ENCODE measurements around the gene ELP2.

The ELP2 gene

DNA sequence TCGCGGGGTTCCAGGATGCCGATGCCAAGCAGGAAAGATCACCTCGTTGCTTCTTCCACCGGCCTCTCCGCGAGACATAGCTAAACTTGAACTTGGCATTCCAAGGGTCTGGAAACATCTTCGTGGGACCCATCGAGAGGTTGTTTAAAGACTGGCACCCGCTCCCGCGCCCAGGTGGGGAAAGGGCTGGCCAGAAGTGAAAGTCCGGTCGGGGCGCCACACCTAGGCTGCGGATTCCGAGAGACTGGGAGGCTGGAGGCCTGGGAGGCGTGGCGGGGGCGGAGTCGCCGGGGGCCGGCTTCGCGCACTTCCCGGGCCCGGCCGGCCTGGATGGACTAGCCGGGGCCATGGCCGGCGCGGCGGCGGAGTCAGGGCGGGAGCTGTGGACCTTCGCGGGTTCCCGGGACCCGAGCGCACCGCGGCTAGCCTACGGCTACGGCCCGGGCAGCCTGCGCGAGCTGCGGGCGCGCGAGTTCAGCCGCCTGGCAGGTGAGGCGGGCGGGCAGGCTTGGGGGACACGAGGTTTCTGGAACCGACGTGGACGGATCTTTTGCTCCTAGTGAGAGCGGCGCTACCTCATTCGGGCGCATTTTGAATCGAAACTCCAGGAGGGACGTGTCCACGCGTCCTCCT, 57.6 kb downstream of the ELP2 start, which contains the start of gene MOCOS:
MOCOS (plus strand) TSS at position 305 of the 633 bp plus-strand sequence; CDS start at position 348, 43 bp downstream.
- Mint-ChIP-seq H3K9me3 (no peaks in the 10 kb centered on the region), H3K27ac (peak within 1 kb of the TSS; percentile 23), H3K36me3 (no peaks in the 10 kb centered on the region), H3K4me1 (peaks cover 41% of the 10 kb centered on the region), H3K27me3 (peaks cover 23% of the 10 kb centered on the region), H3K4me3 (peak within 1 kb of the TSS; percentile 78)
- peak; percentile 80 for ATAC-seq

DNA sequence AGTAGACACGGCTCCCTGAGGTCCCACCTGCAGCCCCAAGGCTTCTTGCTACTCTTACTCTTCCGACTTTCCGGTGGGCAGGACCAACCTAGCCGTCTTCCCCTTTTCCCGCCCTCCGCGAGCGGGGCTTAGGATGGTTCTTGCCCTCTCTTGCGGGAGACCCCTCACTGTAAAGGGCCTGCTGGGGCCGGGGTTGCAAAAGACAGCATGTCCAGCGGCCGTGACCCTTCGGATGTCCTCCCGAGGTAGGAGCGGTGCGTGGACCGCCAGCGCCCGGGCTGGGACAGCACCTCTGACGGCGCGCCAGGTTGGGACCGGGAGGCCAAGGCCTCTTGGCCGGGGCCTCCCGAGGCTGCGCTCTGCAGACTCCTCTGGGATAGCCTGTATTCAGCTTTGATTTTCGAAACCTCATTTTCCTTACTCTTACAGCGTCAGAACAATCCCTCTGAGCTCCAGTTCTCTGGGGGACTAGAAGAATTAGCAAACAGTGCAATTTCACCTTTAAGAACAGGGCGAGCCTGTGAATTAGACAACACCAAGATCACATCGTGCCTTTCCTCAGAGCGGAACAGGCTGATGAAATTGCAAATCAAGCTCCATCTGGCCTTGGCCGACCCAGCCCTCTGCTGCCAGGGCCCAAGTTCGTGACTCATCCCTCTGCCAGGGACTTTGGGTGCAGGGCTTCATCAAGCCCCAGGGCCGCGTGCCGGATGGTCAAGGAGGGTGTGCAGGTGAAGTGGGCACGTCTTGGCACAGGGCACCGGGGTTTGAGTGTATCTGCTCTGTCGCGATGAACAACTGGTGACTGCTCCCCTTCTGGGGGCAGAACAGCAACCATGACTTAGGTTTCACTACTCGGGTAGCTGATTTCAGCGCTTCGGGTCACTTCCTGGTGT, 58.4 kb downstream of the ELP2 start:
- H3K27me3 Mint-ChIP-seq: peaks cover 23% of the 10 kb centered on the region

DNA sequence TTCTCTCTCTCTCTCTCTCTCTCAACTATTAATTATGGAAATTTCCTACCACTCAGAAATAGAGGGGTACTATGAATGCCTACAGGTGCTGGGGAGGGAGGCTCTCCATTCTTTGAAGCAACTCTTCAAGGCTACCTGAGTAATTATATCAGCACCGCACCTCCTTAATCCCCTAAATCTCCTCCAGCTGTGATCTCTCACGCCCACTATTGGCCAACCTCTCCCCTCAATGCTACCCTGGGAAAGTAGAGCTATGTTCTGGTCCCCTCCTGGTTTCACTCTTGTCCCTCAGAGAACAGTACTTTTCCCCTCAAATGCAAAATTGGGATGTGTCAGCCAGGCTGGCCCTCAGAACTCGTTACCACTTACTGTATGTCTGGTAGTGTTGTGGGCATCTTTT, 59.2 kb downstream of the ELP2 start:
- Mint-ChIP-seq H3K4me3 (peak overlapping the region; percentile 30), H3K9me3 (no peaks in the 10 kb centered on the region), H3K27me3 (peaks cover 23% of the 10 kb centered on the region), H3K4me1 (peaks cover 41% of the 10 kb centered on the region), H3K36me3 (no peaks in the 10 kb centered on the region), H3K27ac (no peak overlapping the region)
- no peak for ATAC-seq

More for the DNA sequence above, 58.4 kb downstream of the ELP2 start:
- Mint-ChIP-seq H3K27ac (peak overlapping the region; percentile 23), H3K36me3 (no peaks in the 10 kb centered on the region), H3K9me3 (no peaks in the 10 kb centered on the region), H3K4me1 (peaks cover 41% of the 10 kb centered on the region), H3K4me3 (peak overlapping the region; percentile 78)
- no peak for ATAC-seq

DNA sequence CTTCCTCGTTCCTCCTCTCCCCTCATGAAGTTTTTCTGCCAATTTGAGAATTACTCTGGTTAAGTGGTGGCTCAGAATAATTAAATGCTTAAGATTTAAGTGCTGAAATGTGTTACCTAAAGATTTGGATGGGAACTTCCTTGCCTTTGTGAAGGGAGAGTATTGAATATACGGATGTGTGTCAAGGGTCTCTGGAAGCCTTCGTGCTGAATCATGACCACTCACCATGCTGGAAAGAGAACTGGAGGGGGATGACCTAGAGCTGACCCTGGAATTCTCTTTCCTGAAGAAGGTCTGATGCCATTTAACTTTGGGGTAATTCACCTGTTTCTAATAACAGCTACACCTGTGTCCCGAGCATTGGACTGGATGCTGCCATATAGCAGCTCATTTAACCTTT, 59.8 kb downstream of the ELP2 start:
- H3K27ac Mint-ChIP-seq: no peak overlapping the region
- peaks cover 23% of the 10 kb centered on the region for H3K27me3 Mint-ChIP-seq
- H3K4me3 Mint-ChIP-seq: no peak overlapping the region
- ATAC-seq: no peak
- H3K36me3 Mint-ChIP-seq: no peaks in the 10 kb centered on the region
- no peaks in the 10 kb centered on the region for H3K9me3 Mint-ChIP-seq
- H3K4me1 Mint-ChIP-seq: peaks cover 41% of the 10 kb centered on the region

DNA sequence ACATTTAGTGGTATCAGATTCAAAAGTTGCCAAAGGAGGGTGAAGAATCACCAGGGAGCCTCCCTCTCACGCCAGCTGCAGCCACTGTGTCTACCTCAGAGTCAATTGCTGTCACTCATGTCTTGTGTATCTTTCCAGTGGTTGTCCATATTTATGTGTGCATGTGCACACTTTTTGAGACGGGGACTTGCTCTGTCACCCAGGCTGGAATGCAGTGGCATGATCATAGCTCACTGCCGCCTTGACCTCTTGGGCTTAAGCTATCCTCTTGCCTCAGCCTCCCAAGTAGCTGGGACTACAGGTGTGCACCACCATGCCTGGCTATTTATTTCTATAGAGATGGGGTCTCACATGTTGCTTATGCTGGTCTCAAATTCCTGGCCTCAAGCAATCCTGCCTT, 61.6 kb downstream of the ELP2 start:
- no peaks in the 10 kb centered on the region for H3K36me3 Mint-ChIP-seq
- no peak overlapping the region for H3K4me3 Mint-ChIP-seq
- H3K27ac Mint-ChIP-seq: no peak overlapping the region
- H3K9me3 Mint-ChIP-seq: no peaks in the 10 kb centered on the region
- H3K4me1 Mint-ChIP-seq: peaks cover 24% of the 10 kb centered on the region
- H3K27me3 Mint-ChIP-seq: peaks cover 23% of the 10 kb centered on the region
- ATAC-seq: no peak

DNA sequence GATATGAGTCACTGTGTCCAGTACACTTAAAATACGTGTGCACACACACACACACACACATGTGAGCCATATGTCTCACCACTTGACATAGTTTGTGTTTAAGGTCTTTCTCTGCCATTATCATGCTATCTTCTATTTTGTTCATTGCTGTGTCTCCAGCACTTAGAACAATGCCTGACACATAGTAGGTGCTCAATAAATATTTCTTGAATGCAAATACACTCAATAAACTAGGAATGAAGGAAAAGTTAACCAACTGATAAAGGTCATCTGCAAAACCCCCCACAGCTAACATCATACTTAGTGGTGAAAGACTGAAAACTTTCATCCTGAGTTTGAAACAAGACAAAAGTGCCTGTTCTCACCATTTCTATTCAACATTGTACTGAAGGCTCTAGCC, 62.0 kb downstream of the ELP2 start:
- H3K4me1 Mint-ChIP-seq: peaks cover 20% of the 10 kb centered on the region
- ATAC-seq: no peak

DNA sequence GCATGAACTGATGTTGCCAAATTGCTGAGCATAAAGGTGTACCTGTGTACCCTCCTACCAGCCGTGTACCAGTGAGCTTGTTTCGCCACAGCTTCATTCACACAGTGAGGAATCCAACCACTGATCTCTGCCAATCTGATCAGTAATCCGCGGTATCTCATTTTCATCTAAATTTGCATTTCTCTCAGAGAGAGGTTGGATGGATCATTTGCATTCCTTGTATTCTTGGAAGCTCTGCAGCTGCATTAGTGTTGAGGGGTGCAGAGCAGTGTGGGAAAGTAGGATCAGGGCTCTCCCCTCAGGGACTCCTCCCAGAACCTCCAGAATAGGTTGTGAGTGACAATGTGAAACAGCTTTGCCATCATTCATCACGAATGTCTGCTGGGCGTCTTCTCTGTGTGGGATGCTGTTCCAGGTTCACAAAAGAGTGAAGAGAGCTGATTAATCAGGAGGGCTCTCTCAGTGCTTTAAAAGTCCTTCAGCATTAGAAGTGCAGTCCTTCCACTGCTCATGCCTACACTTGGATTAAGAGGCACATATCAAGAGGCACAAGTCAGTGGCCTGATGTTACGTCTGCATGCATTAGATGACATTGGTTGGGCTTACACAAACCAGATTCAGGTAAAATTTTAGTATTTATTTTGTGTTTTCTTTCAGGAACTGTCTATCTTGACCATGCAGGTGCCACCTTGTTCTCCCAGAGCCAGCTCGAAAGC, 65.1 kb downstream of the ELP2 start:
- ATAC-seq: no peak
- no peaks in the 10 kb centered on the region for H3K36me3 Mint-ChIP-seq
- H3K27ac Mint-ChIP-seq: no peak overlapping the region
- H3K4me3 Mint-ChIP-seq: no peak overlapping the region
- H3K9me3 Mint-ChIP-seq: no peaks in the 10 kb centered on the region
- peaks cover 7% of the 10 kb centered on the region for H3K27me3 Mint-ChIP-seq
- no peaks in the 10 kb centered on the region for H3K4me1 Mint-ChIP-seq

More for the DNA sequence above, 62.0 kb downstream of the ELP2 start:
- Mint-ChIP-seq H3K27ac (no peak overlapping the region), H3K9me3 (no peaks in the 10 kb centered on the region), H3K36me3 (no peaks in the 10 kb centered on the region), H3K27me3 (peaks cover 23% of the 10 kb centered on the region), H3K4me3 (no peak overlapping the region)

DNA sequence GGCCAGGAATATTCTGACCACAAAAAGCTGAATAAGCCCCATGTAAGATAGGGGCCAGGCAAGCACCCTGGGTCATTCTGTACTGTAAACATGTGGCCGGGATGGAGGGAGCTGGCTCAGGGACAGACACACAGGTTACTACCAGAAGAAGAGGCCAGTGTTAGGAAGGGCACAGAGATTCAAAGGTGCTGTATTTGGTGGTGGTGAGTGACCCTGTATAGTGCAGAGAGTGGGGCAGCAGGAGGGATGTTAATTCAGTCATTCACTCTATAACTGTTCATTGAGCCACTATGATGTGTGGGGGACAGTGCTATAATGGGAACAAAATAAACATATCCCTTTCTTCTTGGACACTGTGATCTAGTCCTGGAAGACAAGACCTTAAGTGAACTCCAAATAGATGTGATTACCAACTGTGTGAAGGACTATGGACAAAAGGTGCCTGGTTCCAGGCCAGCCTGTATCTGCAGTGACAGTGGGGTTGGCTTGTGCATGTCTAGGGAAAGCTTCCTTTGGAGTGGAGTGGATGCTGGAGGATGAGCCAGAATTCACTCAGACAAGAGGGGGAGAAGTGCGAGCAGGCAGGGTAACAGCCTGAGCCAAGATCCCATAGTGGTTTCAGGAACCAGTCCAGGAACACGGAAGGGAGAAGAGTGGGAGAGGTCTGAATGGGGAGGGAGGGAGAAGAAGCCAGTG, 65.9 kb downstream of the ELP2 start:
- H3K4me1 Mint-ChIP-seq: no peaks in the 10 kb centered on the region
- H3K27ac Mint-ChIP-seq: no peak overlapping the region
- H3K4me3 Mint-ChIP-seq: no peak overlapping the region
- H3K9me3 Mint-ChIP-seq: no peaks in the 10 kb centered on the region
- no peaks in the 10 kb centered on the region for H3K36me3 Mint-ChIP-seq
- ATAC-seq: peak; percentile 32
- H3K27me3 Mint-ChIP-seq: peaks cover 9% of the 10 kb centered on the region

DNA sequence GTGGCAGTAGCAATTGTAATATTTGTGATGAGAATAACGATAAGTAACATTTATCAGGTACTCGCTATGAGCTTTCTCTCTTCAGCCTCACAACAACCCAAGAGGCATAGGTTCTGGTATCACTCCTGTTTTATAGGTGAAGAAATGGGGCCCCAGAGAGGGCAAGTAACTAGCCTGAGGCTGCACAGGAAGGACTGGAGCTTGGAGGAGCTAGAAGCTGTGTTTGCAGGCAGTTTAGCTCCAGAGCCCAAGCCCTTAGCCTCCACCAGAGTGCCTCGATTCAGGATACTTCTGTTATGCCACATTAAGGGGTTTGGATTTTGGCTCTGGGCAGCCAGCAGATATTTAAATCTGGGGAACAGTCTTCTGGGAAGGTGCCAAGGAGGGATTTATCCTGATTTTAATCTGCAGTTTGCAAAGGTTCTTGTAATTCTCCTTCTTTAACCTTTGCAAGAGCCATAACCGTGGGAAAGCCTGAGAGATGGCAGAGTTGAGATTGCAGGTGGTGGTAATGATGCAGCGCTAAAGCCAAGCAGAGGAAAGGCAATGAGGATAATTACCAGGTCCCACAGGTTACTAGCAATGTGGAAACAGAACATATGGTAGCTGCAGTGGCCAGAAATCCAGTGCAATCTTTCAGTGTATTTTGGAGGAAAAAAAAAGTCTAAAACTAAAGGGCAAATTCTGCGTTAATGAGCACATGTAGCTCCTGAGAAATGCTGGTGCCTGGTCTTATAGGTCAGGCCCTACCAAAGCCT, 66.7 kb downstream of the ELP2 start:
- ATAC-seq: no peak
- Mint-ChIP-seq H3K27ac (no peak overlapping the region), H3K4me3 (no peak overlapping the region)

DNA sequence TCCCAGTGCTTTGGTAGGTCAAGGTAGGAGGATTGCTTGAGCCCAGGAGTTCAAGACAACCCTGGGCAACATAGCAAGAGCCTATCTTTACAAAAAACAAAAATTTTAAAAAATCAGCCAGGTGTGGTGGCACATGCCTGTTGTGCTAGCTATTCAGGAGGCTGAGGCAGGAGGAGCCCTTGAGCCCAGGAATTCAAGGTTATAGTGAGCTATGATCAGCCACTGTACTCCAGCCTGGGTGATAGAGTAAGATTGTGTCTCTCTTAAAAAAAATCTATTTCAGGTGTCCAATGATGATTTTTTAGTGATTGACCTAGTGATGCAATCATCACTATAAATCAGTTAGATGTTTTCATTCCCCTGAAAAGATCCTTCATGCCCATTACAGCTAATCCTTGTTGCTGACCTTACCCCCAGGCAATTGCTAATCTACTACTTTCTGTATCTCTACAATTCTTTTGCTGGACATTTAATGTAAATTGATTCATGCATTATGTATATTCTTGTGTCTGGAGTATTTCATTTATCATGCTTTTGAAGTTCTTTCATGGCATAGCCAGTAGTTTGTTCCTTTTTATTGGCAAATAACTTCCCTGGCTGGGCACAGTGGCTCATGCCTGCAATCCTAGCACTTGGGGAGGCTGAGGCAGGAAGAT, 67.9 kb downstream of the ELP2 start:
- peaks cover 9% of the 10 kb centered on the region for H3K27me3 Mint-ChIP-seq
- H3K4me3 Mint-ChIP-seq: no peak overlapping the region
- no peaks in the 10 kb centered on the region for H3K36me3 Mint-ChIP-seq
- no peak overlapping the region for H3K27ac Mint-ChIP-seq
- no peaks in the 10 kb centered on the region for H3K4me1 Mint-ChIP-seq
- H3K9me3 Mint-ChIP-seq: no peaks in the 10 kb centered on the region
- no peak for ATAC-seq

More for the DNA sequence above, 66.7 kb downstream of the ELP2 start:
- no peaks in the 10 kb centered on the region for H3K4me1 Mint-ChIP-seq
- no peaks in the 10 kb centered on the region for H3K36me3 Mint-ChIP-seq
- H3K9me3 Mint-ChIP-seq: no peaks in the 10 kb centered on the region
- H3K27me3 Mint-ChIP-seq: peaks cover 9% of the 10 kb centered on the region

DNA sequence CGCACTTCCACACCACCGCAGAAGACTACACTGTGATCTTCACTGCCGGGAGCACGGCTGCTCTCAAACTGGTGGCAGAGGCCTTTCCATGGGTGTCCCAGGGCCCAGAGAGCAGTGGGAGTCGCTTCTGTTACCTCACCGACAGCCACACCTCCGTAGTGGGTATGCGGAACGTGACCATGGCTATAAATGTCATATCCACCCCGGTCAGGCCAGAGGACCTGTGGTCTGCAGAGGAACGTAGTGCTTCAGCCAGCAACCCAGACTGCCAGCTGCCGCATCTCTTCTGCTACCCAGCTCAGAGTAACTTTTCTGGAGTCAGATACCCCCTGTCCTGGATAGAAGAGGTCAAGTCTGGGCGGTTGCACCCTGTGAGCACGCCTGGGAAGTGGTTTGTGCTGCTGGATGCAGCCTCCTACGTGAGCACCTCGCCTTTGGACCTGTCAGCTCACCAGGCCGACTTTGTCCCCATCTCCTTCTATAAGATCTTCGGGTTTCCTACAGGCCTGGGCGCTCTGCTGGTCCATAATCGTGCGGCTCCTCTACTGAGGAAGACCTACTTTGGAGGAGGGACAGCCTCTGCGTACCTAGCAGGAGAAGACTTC, 70.1 kb downstream of the ELP2 start:
- Mint-ChIP-seq H3K4me3 (no peak overlapping the region), H3K4me1 (no peaks in the 10 kb centered on the region), H3K9me3 (no peaks in the 10 kb centered on the region), H3K36me3 (no peaks in the 10 kb centered on the region), H3K27me3 (peaks cover 9% of the 10 kb centered on the region), H3K27ac (no peak overlapping the region)
- ATAC-seq: no peak

DNA sequence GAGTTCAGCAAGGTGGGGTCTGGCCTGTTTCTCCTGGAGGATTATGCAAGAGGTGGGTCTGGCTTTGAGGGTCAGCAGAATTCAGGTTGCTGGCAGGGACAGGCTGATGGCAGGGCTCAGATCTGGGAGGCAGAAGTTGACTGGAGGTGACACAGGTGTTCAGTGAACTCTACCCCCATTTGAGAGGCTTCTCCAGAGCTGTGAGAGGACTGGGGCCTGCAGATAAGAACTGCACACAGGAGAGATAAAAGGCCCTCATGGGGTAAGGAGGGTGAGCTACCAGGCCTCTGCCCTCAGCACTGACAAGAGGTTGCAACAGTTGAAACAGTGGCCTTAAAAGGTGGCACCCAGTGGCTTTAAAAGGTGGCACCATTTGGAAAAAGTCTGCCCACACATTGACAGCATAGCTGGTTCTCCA, 70.7 kb downstream of the ELP2 start:
- H3K36me3 Mint-ChIP-seq: no peaks in the 10 kb centered on the region
- peaks cover 9% of the 10 kb centered on the region for H3K27me3 Mint-ChIP-seq
- H3K4me3 Mint-ChIP-seq: no peak overlapping the region
- ATAC-seq: no peak
- no peak overlapping the region for H3K27ac Mint-ChIP-seq
- H3K4me1 Mint-ChIP-seq: no peaks in the 10 kb centered on the region
- no peaks in the 10 kb centered on the region for H3K9me3 Mint-ChIP-seq

DNA sequence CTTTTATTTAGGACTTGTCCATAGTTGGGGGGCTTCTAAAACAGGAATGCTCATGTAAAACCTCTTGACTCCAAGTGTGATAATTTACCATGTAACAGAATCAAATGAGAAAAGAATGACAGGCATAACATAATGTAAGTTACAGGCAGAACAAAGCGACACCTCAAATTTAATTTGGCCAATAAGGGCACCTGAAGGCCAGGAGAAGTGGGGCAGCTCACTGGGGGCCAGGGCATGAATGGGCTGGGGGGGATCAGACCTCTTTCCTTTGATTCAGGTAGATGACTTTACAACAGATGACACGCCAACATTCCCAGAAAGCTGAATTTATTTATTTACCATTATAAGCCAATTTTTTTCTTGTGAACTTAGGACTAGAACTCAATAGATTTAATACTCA, 72.1 kb downstream of the ELP2 start:
- Mint-ChIP-seq H3K4me3 (no peak overlapping the region), H3K9me3 (no peaks in the 10 kb centered on the region), H3K4me1 (no peaks in the 10 kb centered on the region), H3K27me3 (peaks cover 9% of the 10 kb centered on the region), H3K36me3 (no peaks in the 10 kb centered on the region), H3K27ac (no peak overlapping the region)
- no peak for ATAC-seq

Measured in stimulated activated memory B cell treated with anti-CD40 and anti-IgM and Interleukin-4, amounts not matched to agents 10 μg/mL and 1 μg/mL and 100 μg/mL, for 72 hours (primary cell).